ENCODE measurements around the gene CCDC171.

DNA sequence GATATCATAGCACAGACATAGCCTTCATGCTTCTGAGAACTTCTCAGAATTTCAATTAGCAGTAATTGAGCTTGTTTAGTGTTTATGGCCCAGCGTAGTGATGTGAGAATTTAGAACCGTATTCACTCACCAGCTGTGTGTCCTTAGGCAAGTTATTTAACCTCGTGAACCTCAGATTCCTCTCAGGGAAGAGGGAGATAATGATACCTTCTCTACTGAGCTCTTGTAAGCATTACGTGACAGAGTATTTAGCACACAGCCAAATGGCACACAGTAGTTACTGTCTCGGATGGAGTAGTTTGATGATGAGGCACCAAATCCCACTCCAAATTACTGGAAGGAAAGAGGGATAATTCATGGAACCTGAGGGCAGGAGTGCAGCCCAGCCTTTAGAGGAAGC is 429.3 kb downstream of the CCDC171 start:
- no peak for TF ChIP-seq CTCF (IDR thresholded peaks at IDR 0.05 in 2 of 3, conservative IDR thresholded peaks at IDR 0.05 in 1 of 3; ENCODE audit: control insufficient read depth in 2 of 3, extremely low read depth in 1 of 3, insufficient read depth in 1 of 3, low read depth in 3 of 3, low read length in 3 of 3)
- TF ChIP-seq ZBED1 (IDR thresholded peaks at IDR 0.05; ENCODE audit: borderline replicate concordance) = no peak
- no peak for TF ChIP-seq NFYA (IDR thresholded peaks at IDR 0.05; ENCODE audit: borderline replicate concordance, low read depth, low read length)
- TF ChIP-seq, protein P1, sequence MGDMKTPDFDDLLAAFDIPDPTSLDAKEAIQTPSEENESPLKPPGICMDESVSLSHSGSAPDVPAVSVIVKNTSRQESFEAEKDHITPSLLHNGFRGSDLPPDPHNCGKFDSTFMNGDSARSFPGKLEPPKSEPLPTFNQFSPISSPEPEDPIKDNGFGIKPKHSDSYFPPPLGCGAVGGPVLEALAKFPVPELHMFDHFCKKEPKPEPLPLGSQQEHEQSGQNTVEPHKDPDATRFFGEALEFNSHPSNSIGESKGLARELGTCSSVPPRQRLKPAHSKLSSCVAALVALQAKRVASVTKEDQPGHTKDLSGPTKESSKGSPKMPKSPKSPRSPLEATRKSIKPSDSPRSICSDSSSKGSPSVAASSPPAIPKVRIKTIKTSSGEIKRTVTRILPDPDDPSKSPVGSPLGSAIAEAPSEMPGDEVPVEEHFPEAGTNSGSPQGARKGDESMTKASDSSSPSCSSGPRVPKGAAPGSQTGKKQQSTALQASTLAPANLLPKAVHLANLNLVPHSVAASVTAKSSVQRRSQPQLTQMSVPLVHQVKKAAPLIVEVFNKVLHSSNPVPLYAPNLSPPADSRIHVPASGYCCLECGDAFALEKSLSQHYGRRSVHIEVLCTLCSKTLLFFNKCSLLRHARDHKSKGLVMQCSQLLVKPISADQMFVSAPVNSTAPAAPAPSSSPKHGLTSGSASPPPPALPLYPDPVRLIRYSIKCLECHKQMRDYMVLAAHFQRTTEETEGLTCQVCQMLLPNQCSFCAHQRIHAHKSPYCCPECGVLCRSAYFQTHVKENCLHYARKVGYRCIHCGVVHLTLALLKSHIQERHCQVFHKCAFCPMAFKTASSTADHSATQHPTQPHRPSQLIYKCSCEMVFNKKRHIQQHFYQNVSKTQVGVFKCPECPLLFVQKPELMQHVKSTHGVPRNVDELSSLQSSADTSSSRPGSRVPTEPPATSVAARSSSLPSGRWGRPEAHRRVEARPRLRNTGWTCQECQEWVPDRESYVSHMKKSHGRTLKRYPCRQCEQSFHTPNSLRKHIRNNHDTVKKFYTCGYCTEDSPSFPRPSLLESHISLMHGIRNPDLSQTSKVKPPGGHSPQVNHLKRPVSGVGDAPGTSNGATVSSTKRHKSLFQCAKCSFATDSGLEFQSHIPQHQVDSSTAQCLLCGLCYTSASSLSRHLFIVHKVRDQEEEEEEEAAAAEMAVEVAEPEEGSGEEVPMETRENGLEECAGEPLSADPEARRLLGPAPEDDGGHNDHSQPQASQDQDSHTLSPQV (IDR thresholded peaks at IDR 0.05) = no peak
- no peak for TF ChIP-seq EZH2 (IDR thresholded peaks at IDR 0.05; ENCODE audit: borderline replicate concordance, control insufficient read depth, low read depth, low read length)
- TF ChIP-seq CUX1 (IDR thresholded peaks at IDR 0.05; ENCODE audit: insufficient replicate concordance, low read depth, low read length) = no peak
- TF ChIP-seq SP1 (IDR thresholded peaks at IDR 0.05; ENCODE audit: low read depth, low read length) = no peak
- TF ChIP-seq POLR2AphosphoS5 (IDR thresholded peaks at IDR 0.05; ENCODE audit: low read length) = no peak
- TF ChIP-seq REST (IDR thresholded peaks at IDR 0.05; ENCODE audit: low read depth, low read length) = no peak
- TF ChIP-seq, protein P2, sequence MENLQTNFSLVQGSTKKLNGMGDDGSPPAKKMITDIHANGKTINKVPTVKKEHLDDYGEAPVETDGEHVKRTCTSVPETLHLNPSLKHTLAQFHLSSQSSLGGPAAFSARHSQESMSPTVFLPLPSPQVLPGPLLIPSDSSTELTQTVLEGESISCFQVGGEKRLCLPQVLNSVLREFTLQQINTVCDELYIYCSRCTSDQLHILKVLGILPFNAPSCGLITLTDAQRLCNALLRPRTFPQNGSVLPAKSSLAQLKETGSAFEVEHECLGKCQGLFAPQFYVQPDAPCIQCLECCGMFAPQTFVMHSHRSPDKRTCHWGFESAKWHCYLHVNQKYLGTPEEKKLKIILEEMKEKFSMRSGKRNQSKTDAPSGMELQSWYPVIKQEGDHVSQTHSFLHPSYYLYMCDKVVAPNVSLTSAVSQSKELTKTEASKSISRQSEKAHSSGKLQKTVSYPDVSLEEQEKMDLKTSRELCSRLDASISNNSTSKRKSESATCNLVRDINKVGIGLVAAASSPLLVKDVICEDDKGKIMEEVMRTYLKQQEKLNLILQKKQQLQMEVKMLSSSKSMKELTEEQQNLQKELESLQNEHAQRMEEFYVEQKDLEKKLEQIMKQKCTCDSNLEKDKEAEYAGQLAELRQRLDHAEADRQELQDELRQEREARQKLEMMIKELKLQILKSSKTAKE (IDR thresholded peaks at IDR 0.05; ENCODE audit: low read depth, poor library complexity, severe bottlenecking) = no peak
- TF ChIP-seq EP300 (IDR thresholded peaks at IDR 0.05; ENCODE audit: borderline replicate concordance in 1 of 2, control insufficient read depth in 1 of 2, low read depth in 2 of 2, low read length in 2 of 2) = no peak

All from GM12878 (cell line).